HG02973 (cell line): ENCODE data around the gene MCCD1.

Source experiments
- ATAC-seq: cut with Tn5 transposase; IDR thresholded peaks from one replicate; pipeline ENCODE4 v1.9.1; 2021; ENCODE audit warnings: moderate library complexity; ENCODE audit not compliant: unreplicated experiment

The MCCD1 gene

GRCh38 chr6:31568537-31568961 is 39.8 kb downstream of the MCCD1 start:
- ATAC-seq, result peak; percentile 57

DNA sequence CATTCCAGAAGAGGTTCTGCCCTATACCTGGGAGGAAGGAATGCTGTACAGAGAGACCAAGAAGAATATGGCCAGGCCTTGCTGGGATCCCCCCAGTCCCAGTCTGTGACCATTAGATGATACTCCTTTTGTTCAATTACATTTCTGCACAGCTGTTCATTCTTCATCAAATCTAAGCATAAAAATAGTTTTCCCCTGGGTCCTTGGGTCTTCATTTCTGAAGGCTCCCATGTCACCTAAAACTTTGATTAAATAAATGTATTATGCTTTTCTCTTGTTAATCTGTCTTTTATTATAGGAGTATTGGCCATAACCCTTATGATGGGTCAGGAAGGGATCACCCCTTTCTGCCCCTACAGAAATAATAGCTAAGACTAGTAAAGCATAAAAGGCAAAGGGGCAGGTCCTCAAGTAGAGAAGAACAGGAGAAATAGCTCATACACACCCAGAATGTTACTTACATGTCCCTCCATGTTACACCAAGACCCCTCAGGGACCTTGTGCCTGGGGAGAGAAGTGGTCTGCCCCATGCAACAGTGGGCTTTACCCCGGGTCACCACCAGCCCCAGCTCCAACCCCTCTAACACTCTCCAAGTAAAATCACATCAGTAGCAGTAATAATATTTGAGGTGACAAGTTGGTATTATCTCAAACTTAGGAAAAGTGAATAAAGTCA is 41.2 kb downstream of the MCCD1 start:
- no peak for ATAC-seq

DNA sequence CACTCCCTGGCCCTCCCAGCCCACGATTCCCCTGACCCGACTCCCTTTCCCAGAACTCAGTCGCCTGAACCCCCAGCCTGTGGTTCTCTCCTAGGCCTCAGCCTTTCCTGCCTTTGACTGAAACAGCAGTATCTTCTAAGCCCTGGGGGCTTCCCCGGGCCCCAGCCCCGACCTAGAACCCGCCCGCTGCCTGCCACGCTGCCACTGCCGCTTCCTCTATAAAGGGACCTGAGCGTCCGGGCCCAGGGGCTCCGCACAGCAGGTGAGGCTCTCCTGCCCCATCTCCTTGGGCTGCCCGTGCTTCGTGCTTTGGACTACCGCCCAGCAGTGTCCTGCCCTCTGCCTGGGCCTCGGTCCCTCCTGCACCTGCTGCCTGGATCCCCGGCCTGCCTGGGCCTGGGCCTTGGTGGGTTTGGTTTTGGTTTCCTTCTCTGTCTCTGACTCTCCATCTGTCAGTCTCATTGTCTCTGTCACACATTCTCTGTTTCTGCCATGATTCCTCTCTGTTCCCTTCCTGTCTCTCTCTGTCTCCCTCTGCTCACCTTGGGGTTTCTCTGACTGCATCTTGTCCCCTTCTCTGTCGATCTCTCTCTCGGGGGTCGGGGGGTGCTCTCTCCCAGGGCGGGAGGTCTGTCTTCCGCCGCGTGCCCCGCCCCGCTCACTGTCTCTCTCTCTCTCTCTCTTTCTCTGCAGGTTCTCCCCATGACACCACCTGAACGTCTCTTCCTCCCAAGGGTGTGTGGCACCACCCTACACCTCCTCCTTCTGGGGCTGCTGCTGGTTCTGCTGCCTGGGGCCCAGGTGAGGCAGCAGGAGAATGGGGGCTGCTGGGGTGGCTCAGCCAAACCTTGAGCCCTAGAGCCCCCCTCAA is 43.5 kb downstream of the MCCD1 start, which contains the start of gene LTA:
TSS of gene LTA (plus strand) at position 249 of the 871 bp plus-strand sequence. CDS start at position 703, 454 bp downstream.
- ATAC-seq, result peak; percentile 33

DNA sequence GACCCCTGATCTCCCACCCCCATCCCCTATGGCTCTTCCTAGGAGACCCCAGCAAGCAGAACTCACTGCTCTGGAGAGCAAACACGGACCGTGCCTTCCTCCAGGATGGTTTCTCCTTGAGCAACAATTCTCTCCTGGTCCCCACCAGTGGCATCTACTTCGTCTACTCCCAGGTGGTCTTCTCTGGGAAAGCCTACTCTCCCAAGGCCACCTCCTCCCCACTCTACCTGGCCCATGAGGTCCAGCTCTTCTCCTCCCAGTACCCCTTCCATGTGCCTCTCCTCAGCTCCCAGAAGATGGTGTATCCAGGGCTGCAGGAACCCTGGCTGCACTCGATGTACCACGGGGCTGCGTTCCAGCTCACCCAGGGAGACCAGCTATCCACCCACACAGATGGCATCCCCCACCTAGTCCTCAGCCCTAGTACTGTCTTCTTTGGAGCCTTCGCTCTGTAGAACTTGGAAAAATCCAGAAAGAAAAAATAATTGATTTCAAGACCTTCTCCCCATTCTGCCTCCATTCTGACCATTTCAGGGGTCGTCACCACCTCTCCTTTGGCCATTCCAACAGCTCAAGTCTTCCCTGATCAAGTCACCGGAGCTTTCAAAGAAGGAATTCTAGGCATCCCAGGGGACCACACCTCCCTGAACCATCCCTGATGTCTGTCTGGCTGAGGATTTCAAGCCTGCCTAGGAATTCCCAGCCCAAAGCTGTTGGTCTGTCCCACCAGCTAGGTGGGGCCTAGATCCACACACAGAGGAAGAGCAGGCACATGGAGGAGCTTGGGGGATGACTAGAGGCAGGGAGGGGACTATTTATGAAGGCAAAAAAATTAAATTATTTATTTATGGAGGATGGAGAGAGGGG is 44.7 kb downstream of the MCCD1 start:
- no peak for ATAC-seq

DNA sequence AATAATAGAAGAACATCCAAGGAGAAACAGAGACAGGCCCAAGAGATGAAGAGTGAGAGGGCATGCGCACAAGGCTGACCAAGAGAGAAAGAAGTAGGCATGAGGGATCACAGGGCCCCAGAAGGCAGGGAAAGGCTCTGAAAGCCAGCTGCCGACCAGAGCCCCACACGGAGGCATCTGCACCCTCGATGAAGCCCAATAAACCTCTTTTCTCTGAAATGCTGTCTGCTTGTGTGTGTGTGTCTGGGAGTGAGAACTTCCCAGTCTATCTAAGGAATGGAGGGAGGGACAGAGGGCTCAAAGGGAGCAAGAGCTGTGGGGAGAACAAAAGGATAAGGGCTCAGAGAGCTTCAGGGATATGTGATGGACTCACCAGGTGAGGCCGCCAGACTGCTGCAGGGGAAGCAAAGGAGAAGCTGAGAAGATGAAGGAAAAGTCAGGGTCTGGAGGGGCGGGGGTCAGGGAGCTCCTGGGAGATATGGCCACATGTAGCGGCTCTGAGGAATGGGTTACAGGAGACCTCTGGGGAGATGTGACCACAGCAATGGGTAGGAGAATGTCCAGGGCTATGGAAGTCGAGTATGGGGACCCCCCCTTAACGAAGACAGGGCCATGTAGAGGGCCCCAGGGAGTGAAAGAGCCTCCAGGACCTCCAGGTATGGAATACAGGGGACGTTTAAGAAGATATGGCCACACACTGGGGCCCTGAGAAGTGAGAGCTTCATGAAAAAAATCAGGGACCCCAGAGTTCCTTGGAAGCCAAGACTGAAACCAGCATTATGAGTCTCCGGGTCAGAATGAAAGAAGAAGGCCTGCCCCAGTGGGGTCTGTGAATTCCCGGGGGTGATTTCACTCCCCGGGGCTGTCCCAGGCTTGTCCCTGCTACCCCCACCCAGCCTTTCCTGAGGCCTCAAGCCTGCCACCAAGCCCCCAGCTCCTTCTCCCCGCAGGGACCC is 45.6 kb downstream of the MCCD1 start:
- no peak for ATAC-seq

- no peak for ATAC-seq
These were observed 46.7 kb downstream of the MCCD1 start, which contains the start of gene TNF for GRCh38 chr6:31575335-31575901. Gene TNF, plus strand, starts transcription at chr6:31575565. Its CDS starts 177 bp downstream, at chr6:31575742.

- no peak for ATAC-seq
These were observed 47.4 kb downstream of the MCCD1 start for GRCh38 chr6:31575952-31576685.

DNA sequence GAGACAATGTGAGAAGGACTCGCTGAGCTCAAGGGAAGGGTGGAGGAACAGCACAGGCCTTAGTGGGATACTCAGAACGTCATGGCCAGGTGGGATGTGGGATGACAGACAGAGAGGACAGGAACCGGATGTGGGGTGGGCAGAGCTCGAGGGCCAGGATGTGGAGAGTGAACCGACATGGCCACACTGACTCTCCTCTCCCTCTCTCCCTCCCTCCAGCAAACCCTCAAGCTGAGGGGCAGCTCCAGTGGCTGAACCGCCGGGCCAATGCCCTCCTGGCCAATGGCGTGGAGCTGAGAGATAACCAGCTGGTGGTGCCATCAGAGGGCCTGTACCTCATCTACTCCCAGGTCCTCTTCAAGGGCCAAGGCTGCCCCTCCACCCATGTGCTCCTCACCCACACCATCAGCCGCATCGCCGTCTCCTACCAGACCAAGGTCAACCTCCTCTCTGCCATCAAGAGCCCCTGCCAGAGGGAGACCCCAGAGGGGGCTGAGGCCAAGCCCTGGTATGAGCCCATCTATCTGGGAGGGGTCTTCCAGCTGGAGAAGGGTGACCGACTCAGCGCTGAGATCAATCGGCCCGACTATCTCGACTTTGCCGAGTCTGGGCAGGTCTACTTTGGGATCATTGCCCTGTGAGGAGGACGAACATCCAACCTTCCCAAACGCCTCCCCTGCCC is 48.3 kb downstream of the MCCD1 start:
- ATAC-seq, result no peak

- no peak for ATAC-seq
These were observed 48.8 kb downstream of the MCCD1 start for GRCh38 chr6:31577579-31577966.

- ATAC-seq, result no peak
These were observed 49.7 kb downstream of the MCCD1 start for GRCh38 chr6:31578184-31579118.

GRCh38 chr6:31579119-31579505 is 50.4 kb downstream of the MCCD1 start:
- no peak for ATAC-seq
